Middle frontal gyrus (tissue), 1 donor: ENCODE results near the gene HSD11B1L.
A peak's percentile ranks its signal among the peaks of the same experiment; 100 is the strongest.
"Not testable (repeated sequence)": the region's sequence is repeated elsewhere in the genome, so short reads cannot be mapped to it uniquely, and the experiment has no call there.

Source experiments
- DNase-seq: peaks from one replicate; pipeline ENCODE4 v3.0.0-alpha.2; 2015; ENCODE audit warnings: low spot score; ENCODE audit errors: extremely low spot score

The HSD11B1L gene

DNA sequence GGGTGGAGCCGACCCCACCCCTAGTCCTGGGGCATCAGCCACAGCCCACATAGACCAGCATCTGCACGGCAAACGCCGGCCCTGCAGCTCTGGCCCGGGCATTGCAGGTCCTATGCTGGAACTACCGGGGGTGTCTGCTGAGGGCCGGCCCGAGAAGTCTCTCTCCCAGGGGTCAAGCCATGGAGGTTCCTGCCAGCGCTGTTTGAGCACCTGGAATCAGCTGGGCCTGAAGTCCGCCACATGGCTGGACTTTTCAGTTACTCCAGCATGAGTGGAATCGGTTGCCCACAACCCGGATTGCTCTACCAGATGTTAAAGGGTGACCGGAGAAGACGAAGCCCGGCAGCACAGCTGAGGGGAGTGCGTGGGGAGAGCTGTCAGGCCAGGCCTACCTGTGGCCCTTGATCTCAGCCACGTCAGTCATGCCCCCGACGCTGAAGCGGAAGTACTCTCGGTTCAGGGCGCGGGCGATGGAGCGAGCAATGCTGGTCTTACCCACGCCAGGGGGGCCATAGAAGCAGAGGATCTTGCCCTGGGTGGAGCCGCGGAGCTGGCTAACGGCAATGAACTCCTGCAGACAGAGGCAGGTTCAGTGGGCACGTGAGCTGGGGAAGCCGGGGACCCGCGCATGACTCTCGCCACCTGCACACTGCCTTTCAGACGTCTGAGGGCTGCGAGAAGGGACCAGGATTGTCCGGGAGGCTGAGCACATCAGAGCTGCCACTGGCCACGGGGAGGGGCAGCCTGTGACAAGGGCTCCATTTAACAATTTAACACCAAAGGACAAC lies 18.0 kb downstream of the HSD11B1L start:
- no peak for DNase-seq

DNA sequence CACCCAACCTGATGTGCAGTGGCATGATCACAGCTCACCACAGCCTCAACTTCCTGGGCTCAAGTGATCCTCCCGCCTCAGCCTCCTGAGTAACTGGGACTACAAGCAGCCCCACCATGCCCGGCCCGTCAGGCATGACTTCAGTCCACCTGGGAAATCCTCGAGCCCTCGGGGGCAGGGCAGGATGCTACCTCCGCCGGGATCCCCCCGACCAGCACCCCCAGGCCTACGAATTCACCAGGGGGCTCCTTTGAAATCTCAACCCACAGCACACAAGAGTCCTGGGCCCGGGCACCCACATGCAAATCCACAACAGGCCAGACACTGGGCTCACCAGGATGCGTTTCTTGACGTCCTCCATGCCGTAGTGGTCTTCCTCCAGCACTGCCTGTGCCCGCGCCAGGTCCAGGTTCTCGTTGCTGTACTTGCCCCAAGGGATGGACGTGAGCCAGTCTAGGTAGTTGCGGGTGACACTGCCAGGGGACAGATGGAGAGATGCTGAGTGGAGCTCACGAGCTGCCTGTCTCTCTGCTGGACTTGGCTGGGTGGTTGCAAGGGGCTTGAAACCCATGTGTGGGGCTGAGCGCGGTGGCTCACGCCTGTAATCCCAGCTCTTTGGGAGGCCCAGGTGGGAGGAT lies 19.7 kb downstream of the HSD11B1L start:
- DNase-seq = no peak

- not testable (repeated sequence) for DNase-seq
Measured at GRCh38 chr19:5702053-5702410, 21.2 kb downstream of the HSD11B1L start.

GRCh38 chr19:5703819-5704818 lies 23.3 kb downstream of the HSD11B1L start:
- no peak for DNase-seq

GRCh38 chr19:5705552-5705951 lies 24.7 kb downstream of the HSD11B1L start:
- DNase-seq = no peak

GRCh38 chr19:5706876-5707573 lies 26.2 kb downstream of the HSD11B1L start:
- DNase-seq = no peak

- no peak for DNase-seq
Measured at GRCh38 chr19:5707576-5708575, 27.0 kb downstream of the HSD11B1L start.

GRCh38 chr19:5711025-5711424 lies 30.2 kb downstream of the HSD11B1L start:
- DNase-seq = no peak

DNA sequence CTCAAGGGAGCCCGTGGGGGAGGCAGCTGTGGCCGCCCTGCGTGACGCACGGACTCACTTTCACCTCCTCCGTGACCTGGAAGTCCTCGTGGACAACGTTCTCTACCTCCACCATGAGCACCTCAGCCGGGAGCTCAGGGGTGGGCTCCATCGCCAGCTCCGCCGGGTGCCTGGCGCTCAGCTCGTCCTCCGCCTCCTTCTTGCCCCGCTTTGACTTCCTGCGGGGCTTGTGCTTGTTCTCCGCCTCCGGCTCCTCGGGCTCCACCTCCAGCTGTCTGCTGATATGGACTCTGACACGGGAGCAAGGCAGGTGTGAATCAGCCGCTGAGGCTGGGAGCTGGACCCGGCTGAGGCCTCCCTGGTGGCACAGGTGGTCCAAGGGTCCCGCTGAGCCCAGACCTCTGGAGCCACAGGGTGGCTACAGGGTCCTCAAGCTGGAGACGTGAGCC lies 30.9 kb downstream of the HSD11B1L start:
- DNase-seq = no peak

GRCh38 chr19:5713228-5713627 lies 32.4 kb downstream of the HSD11B1L start:
- no peak for DNase-seq

- DNase-seq = no peak
Measured at GRCh38 chr19:5714816-5715215, 34.0 kb downstream of the HSD11B1L start.

DNA sequence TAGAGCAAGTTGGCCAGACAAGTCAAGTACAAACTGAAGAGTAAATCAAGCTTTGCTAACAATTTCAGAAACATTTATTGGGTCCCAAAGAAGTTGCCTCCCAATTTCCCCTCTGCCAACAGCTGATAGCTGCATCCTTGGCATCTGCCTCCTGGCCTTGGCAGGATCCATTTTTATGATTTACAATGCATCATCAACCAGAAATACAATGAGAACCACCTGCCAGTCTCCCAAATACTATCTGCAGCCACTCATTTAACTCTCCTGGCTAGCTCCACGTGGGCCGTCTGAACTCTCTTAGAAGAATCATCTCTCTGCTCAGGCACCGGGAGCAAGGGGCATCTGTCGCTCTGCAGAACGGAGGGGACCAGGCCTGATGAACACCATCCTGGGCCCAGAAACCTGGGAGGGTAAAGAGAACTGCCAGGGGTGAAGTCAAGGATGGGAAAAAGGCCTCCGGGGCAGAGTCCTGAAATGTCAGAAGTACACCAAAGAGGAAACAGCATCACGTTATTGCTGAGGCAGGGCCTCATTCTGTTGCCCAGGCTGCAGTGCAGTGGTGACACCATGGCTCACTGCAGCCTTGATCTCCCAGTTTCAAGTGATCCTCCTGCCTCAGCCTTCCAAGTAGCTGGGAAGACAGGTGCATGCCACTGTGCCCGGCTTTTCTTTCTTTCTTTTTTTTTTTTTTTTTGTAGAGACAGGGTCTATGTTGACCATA lies 36.5 kb downstream of the HSD11B1L start:
- DNase-seq = no peak

- DNase-seq = no peak
Measured at GRCh38 chr19:5718037-5718578, 37.3 kb downstream of the HSD11B1L start.

GRCh38 chr19:5718579-5719273 lies 37.9 kb downstream of the HSD11B1L start:
- DNase-seq = no peak

DNA sequence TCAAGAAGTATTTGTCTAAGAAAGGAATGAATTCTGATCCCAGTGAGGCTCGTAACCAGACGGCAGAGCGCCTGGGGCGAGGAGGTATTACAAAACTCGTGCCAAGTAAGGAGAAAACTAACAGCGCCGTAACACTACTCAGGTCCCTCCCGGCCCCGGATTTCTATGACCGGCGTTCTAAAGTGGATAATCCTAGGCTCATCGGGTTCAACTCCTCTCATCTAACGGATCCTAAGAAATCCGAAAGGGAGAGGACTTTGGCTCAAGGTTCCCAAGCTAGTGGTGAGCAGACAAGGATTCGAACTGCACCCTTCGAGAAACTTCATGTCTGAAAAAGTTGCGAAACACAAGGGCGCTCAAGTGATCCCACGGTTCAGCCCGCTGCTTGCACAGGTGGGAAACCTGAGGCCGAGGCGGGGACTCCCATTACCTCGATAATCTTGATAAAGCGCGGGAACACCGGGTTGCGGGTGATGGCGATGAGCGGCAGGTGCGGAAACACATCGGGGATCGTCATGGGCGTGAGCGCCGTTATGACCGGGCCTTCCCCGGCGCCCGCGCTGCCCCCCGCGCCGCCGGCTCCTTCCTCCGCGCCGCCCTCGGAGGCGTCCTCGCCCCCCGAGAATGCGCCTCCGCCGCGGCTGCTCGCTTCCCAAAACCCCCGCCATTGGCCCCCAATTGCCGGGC lies 38.6 kb downstream of the HSD11B1L start:
- DNase-seq = no peak

GRCh38 chr19:5719961-5720790 lies 39.3 kb downstream of the HSD11B1L start, which contains the start of the genes CATSPERD and LONP1:
CATSPERD (plus strand) TSS chr19:5720637; CDS start chr19:5720738, 101 bp downstream.
LONP1 (minus strand) TSS chr19:5720146; CDS start chr19:5720132, 14 bp downstream.
- DNase-seq = peak; percentile 98
